Measurements from ENCODE around the gene SNAPC3. TPM values are rescaled to one million over a fixed set of nuclear protein-coding genes. Genes with fewer than 3 reads are reported as not detected.

Gene SNAPC3
- total RNA-seq = 10 to 100 TPM; 22.3 to 41.1 (median 30.6) TPM
- 10 to 100 TPM; 12.5 to 19.9 TPM for polyA plus RNA-seq
- long read RNA-seq, donor 1, full-length matches to known transcripts = 48 of 75 reads
- long read RNA-seq, donor 1, partial matches to known transcripts = 11 of 75 reads
- long read RNA-seq, donor 1, other reads (novel, unspliced or antisense) = 16 of 75 reads
- long read RNA-seq, donor 2, full-length matches to known transcripts = 91 of 116 reads
- long read RNA-seq, donor 2, partial matches to known transcripts = 17 of 116 reads
- long read RNA-seq, donor 2, other reads (novel, unspliced or antisense) = 8 of 116 reads
- long read RNA-seq, donor 3, full-length matches to known transcripts = 31 of 40 reads
- long read RNA-seq, donor 3, partial matches to known transcripts = 3 of 40 reads
- long read RNA-seq, donor 3, other reads (novel, unspliced or antisense) = 6 of 40 reads

- Histone ChIP-seq H3K4me3 (peak within 1 kb of the TSS; percentile 78 to 99 (median 88)), H3K27ac (peak within 1 kb of the TSS; percentile 81 to 98 (median 92)), H3K9me3 (no peaks in the 10 kb centered on the region), H3K27me3 (no peaks in the 10 kb centered on the region), H3K4me1 (peaks cover 0 to 48% (median 34%) of the 10 kb centered on the region in 12 donors), H3K36me3 (peaks cover 0 to 31% (median 21%) of the 10 kb centered on the region in 9 donors)
- intact Hi-C loops (cut with DNase I) = loop anchor here in 9 of 10 donors (1.0 to 10.0 kb wide), 10 partner anchors 92 to 210 kb away; partner anchors contain the start of genes TTC39B (in 3 of the 9), CCDC171 (in 2 of the 9) and PSIP1 (in 1 of the 9)
- peak in 1 of 2 donors; percentile 84 for TF ChIP-seq POLR2A (IDR thresholded peaks at IDR 0.05)
- TF ChIP-seq, protein P1, sequence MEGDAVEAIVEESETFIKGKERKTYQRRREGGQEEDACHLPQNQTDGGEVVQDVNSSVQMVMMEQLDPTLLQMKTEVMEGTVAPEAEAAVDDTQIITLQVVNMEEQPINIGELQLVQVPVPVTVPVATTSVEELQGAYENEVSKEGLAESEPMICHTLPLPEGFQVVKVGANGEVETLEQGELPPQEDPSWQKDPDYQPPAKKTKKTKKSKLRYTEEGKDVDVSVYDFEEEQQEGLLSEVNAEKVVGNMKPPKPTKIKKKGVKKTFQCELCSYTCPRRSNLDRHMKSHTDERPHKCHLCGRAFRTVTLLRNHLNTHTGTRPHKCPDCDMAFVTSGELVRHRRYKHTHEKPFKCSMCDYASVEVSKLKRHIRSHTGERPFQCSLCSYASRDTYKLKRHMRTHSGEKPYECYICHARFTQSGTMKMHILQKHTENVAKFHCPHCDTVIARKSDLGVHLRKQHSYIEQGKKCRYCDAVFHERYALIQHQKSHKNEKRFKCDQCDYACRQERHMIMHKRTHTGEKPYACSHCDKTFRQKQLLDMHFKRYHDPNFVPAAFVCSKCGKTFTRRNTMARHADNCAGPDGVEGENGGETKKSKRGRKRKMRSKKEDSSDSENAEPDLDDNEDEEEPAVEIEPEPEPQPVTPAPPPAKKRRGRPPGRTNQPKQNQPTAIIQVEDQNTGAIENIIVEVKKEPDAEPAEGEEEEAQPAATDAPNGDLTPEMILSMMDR (IDR thresholded peaks at IDR 0.05) = peak in 3 of 12 donors; percentile 9 to 21 (median 14)
- WGBS, 4 donors = 1 to 2% (median 1%) methylated on average over 11 to 70 of the region's 70 CpGs
- DNase-seq = peak; percentile 94 to 97 (median 96)
- ATAC-seq = peak; percentile 99 to 100 (median 100)
These were observed at the start of gene SNAPC3 for GRCh38 chr9:15422372-15423230. TSS of gene SNAPC3 (plus strand) at chr9:15422876. CDS start at chr9:15422880, 4 bp downstream.

DNA sequence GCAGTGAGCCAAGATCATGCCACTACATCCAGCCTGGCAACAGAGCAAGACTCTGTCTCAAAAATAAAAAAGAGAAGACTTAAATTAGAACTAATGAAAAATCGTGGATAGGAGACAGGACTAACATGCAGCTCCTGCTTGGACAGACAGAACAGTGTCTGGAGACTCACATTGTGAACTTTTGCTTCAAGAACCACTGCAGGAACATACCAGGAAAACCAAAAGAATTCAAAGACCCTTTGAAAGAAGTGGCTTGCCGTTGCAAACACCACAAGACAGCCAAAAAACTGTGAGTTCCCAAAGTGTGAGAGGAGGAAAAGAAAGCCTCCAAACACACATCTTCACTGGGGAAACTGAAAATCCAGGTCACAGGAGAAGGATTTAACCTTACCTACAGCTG lies 48.8 kb upstream of the SNAPC3 start:
- peaks cover 0 to 5% (median 0%) of the 10 kb centered on the region in 12 donors for H3K4me1 ChIP-seq
- peaks cover 0 to 6% (median 0%) of the 10 kb centered on the region in 12 donors for H3K9me3 ChIP-seq
- intact Hi-C loops (cut with DNase I) = no loop called here
- H3K27me3 ChIP-seq = peaks cover 0 to 14% (median 0%) of the 10 kb centered on the region in 9 donors
- H3K36me3 ChIP-seq = no peaks in the 10 kb centered on the region
- TF ChIP-seq, protein P1 (IDR thresholded peaks at IDR 0.05) = no peak
- no peak for TF ChIP-seq POLR2A (IDR thresholded peaks at IDR 0.05)
- H3K27ac ChIP-seq = no peak overlapping the region
- no peak overlapping the region for H3K4me3 ChIP-seq
- DNase-seq (no peak), ATAC-seq (no peak)
- 57 to 77% (median 59%) methylated on average over 2 of the region's 2 CpGs for WGBS, 4 donors

DNA sequence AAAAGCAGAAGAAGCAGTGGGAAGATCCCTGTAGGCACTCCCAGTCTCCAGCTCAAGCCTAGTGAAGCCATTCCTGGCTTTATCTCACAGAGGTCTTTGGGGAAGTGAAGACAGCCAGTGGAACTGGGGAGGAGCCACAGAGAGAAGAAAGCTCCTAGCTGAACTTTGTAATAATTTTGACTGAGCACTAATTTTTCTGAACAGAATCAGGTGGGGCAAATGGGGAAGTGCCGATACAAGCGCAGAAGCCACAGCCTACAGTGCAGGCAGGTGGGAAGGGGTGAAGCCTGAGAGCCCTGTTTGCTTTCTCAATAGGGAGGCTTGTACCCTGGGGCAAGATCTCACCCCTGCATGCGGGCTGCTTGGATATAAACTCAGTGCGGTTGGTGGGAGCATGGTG lies 48.4 kb upstream of the SNAPC3 start:
- Histone ChIP-seq H3K36me3 (no peaks in the 10 kb centered on the region), H3K4me1 (peaks cover 0 to 5% (median 0%) of the 10 kb centered on the region in 12 donors), H3K4me3 (no peak overlapping the region), H3K27ac (no peak overlapping the region), H3K9me3 (peaks cover 0 to 6% (median 0%) of the 10 kb centered on the region in 12 donors), H3K27me3 (peaks cover 0 to 14% (median 0%) of the 10 kb centered on the region in 9 donors)
- 90 to 95% (median 94%) methylated on average over 4 of the region's 4 CpGs for WGBS, 4 donors
- no peak for ATAC-seq
- intact Hi-C loops (cut with DNase I) = no loop called here
- no peak for DNase-seq
- TF ChIP-seq POLR2A (IDR thresholded peaks at IDR 0.05) = no peak
- TF ChIP-seq, protein P1 (IDR thresholded peaks at IDR 0.05) = no peak

All from heart left ventricle (tissue), 16 donors.